H1 (cell line): ENCODE measurements around the gene CCNYL1. TPM values are rescaled to one million over a fixed set of nuclear protein-coding genes. Genes with fewer than 3 reads are reported as not detected.

Source experiments
- CTCF ChIA-PET: fragments of 300-600 bp; sonication (Branson Sonifier 250); formaldehyde crosslinking; loops from one replicate; lab custom pipeline; 2021; ENCODE audit not compliant: partially characterized antibody; lab: Charles Lee
- POLR2A ChIA-PET: fragments of 300-600 bp; sonication (Branson Sonifier 250); formaldehyde crosslinking; loops from one replicate; lab custom pipeline; 2021; ENCODE audit warnings: inconsistent platforms; ENCODE audit not compliant: partially characterized antibody; lab: Charles Lee
- DNase-seq, 2 experiments: peaks; one replicate each; pipeline versions ENCODE4 v3.0.0 to v3.0.0-alpha.2; 2010 to 2022; ENCODE audit warnings: low spot score in 2 of 2, low read depth in 1 of 2, mixed read lengths in 1 of 2
- FAIRE-seq: peaks from 2 replicates; lab custom pipeline; 2011; peaks lifted over from hg19 to GRCh38; lab: Jason Lieb, UNC
- H2AFZ ChIP-seq: 2 replicates; pipeline ENCODE4 v1.8.1; 2012; ENCODE audit warnings: low read length, inconsistent platforms
- H2AK5ac ChIP-seq: 2 replicates; pipeline ENCODE4 v1.6.1; 2013; ENCODE audit warnings: low read depth, low read length
- H2BK120ac ChIP-seq: replicated peaks from 2 replicates; pipeline ENCODE3; 2013; ENCODE audit warnings: low read depth, low read length, inconsistent platforms
- H2BK12ac ChIP-seq: 2 replicates; pipeline ENCODE4 v1.6.1; 2013; ENCODE audit warnings: low read depth, low read length
- H2BK15ac ChIP-seq: 2 replicates; pipeline ENCODE4 v1.6.1; 2013; ENCODE audit warnings: low read length
- H2BK20ac ChIP-seq: 2 replicates; pipeline ENCODE4 v1.6.1; 2013; ENCODE audit warnings: low read length
- H2BK5ac ChIP-seq: 2 replicates; pipeline ENCODE4 v1.6.1; 2013; ENCODE audit warnings: low read depth, low read length
- H3K14ac ChIP-seq: 2 replicates; pipeline ENCODE4 v1.6.1; 2013; ENCODE audit warnings: inconsistent platforms; ENCODE audit not compliant: insufficient read length
- H3K18ac ChIP-seq: 2 replicates; pipeline ENCODE4 v1.6.1; 2013; ENCODE audit warnings: low read length; ENCODE audit errors: extremely low read depth
- H3K23ac ChIP-seq: 2 replicates; pipeline ENCODE4 v1.6.1; 2013; ENCODE audit warnings: inconsistent platforms; ENCODE audit not compliant: insufficient read length
- H3K23me2 ChIP-seq: 2 replicates; pipeline ENCODE4 v1.6.1; 2013; ENCODE audit warnings: low read depth, low read length
- H3K27ac ChIP-seq: 2 replicates; pipeline ENCODE4 v1.6.1; 2011; ENCODE audit warnings: low read depth, low read length, inconsistent platforms
- H3K27me3 ChIP-seq, 4 experiments: replicated peaks in 1 of 4; 1 replicate in 1 of 4; 2 replicates in 3 of 4; pipeline versions ENCODE4 v1.6.1 to v1.8.1; 2011 to 2013; ENCODE audit warnings: low read length in 3 of 4, mild to moderate bottlenecking in 3 of 4, inconsistent platforms in 2 of 4, mixed read lengths in 2 of 4, moderate library complexity in 1 of 4; ENCODE audit not compliant: control insufficient read depth in 3 of 4, insufficient read depth in 3 of 4; ENCODE audit errors: extremely low read depth in 1 of 4
- H3K36me3 ChIP-seq, 4 experiments: 2 replicates each; pipeline versions ENCODE4 v1.6.1 to v1.8.1; 2011 to 2013; ENCODE audit warnings: mild to moderate bottlenecking in 4 of 4, low read length in 3 of 4, moderate library complexity in 2 of 4, control low read depth in 1 of 4, inconsistent platforms in 1 of 4; ENCODE audit not compliant: insufficient read depth in 4 of 4, control insufficient read depth in 2 of 4
- H3K4ac ChIP-seq: replicated peaks from 2 replicates; pipeline ENCODE3; 2013; ENCODE audit warnings: low read length, low read depth, mixed read lengths, inconsistent platforms; ENCODE audit not compliant: insufficient read length
- H3K4me1 ChIP-seq, 4 experiments: replicated peaks in 1 of 4; 1 replicate in 1 of 4; 2 replicates in 3 of 4; pipeline versions ENCODE4 v1.6.1 to v1.8.1; 2011 to 2013; ENCODE audit warnings: low read length in 3 of 4, inconsistent platforms in 2 of 4, mixed read lengths in 1 of 4; ENCODE audit not compliant: insufficient read depth in 4 of 4, control insufficient read depth in 3 of 4
- H3K4me2 ChIP-seq, 2 experiments: 2 replicates each; pipeline versions ENCODE4 v1.6.1 to v1.8.1; 2011 to 2013; ENCODE audit warnings: low read depth in 2 of 2, low read length in 2 of 2, control low read depth in 1 of 2, inconsistent platforms in 1 of 2, mild to moderate bottlenecking in 1 of 2; ENCODE audit not compliant: insufficient read depth in 1 of 2
- H3K4me3 ChIP-seq, 4 experiments: fragments of 200-600, 300-600 bp in 1 of 4; sonication (generic), shearing (Covaris generic), sonication (Bioruptor Twin) in 1 of 4; 2 replicates each; pipeline versions ENCODE4 v1.5.1 to v1.8.1; 2011 to 2016; ENCODE audit warnings: low read length in 4 of 4, low read depth in 3 of 4, control low read depth in 2 of 4, inconsistent platforms in 2 of 4, mild to moderate bottlenecking in 2 of 4, mixed read lengths in 1 of 4, moderate library complexity in 1 of 4; ENCODE audit not compliant: insufficient read depth in 2 of 4; ENCODE audit errors: extremely low read depth in 1 of 4
- H3K56ac ChIP-seq: replicated peaks from 2 replicates; pipeline ENCODE3; 2013; ENCODE audit warnings: low read depth, mild to moderate bottlenecking, mixed read lengths, low read length, inconsistent platforms; ENCODE audit not compliant: insufficient read length
- H3K79me1 ChIP-seq: 2 replicates; pipeline ENCODE4 v1.6.1; 2013; ENCODE audit warnings: low read depth, low read length, control low read depth
- H3K79me2 ChIP-seq, 2 experiments: 2 replicates each; pipeline versions ENCODE4 v1.6.1 to v1.8.1; 2012 to 2013; ENCODE audit warnings: low read length in 2 of 2, mild to moderate bottlenecking in 2 of 2, inconsistent platforms in 1 of 2; ENCODE audit not compliant: insufficient read depth in 2 of 2, control insufficient read depth in 1 of 2
- H3K9ac ChIP-seq, 4 experiments: replicated peaks in 1 of 4; 1 replicate in 1 of 4; 2 replicates in 3 of 4; pipeline versions ENCODE4 v1.6.1 to v1.8.1; 2011 to 2013; ENCODE audit warnings: low read depth in 3 of 4, low read length in 3 of 4, control low read depth in 2 of 4, mild to moderate bottlenecking in 2 of 4, moderate library complexity in 2 of 4, inconsistent platforms in 1 of 4; ENCODE audit errors: extremely low read depth in 1 of 4
- H3K9me3 ChIP-seq, 2 experiments: 2 replicates each; pipeline versions ENCODE4 v1.6.1 to v1.8.1; 2012 to 2013; ENCODE audit warnings: mild to moderate bottlenecking in 2 of 2, moderate library complexity in 2 of 2, control low read depth in 1 of 2, inconsistent platforms in 1 of 2, low read depth in 1 of 2, low read length in 1 of 2, mixed read lengths in 1 of 2; ENCODE audit not compliant: insufficient read depth in 2 of 2
- H4K20me1 ChIP-seq, 2 experiments: replicated peaks in 1 of 2; 2 replicates each; pipeline versions ENCODE3 to v1.8.1; 2011 to 2013; ENCODE audit warnings: inconsistent platforms in 2 of 2, low read length in 2 of 2, mild to moderate bottlenecking in 1 of 2; ENCODE audit not compliant: insufficient read depth in 2 of 2, control insufficient read depth in 1 of 2
- H4K5ac ChIP-seq: 2 replicates; pipeline ENCODE4 v1.6.1; 2013; ENCODE audit warnings: low read length, low read depth, mixed read lengths, inconsistent platforms; ENCODE audit not compliant: insufficient read length
- H4K8ac ChIP-seq: 2 replicates; pipeline ENCODE4 v1.8.0; 2013; ENCODE audit warnings: mild to moderate bottlenecking, moderate library complexity, low read length, inconsistent platforms; ENCODE audit not compliant: insufficient read depth; ENCODE audit errors: extremely low read depth
- H4K91ac ChIP-seq: replicated peaks from 2 replicates; pipeline ENCODE3; 2013; ENCODE audit warnings: low read length, mixed read lengths, inconsistent platforms; ENCODE audit not compliant: insufficient read length
- KDM4A ChIP-seq: IDR thresholded peaks from one replicate; pipeline ENCODE4 v1.7.1; 2012; ENCODE audit warnings: low read depth, mild to moderate bottlenecking, moderate library complexity, low read length, inconsistent platforms; ENCODE audit not compliant: severe bottlenecking
- POLR2AphosphoS5 ChIP-seq: IDR thresholded peaks from 2 replicates; pipeline ENCODE4 v1.6.1; 2011; ENCODE audit warnings: low read depth, low read length
- SAP30 ChIP-seq: fragments of 300-600 bp; sonication (generic); IDR thresholded peaks from 2 replicates; pipeline ENCODE4 v1.7.1; 2012; ENCODE audit warnings: low read length, moderate library complexity, mild to moderate bottlenecking, inconsistent platforms; ENCODE audit not compliant: insufficient read depth, insufficient replicate concordance
- WGBS, 2 experiments: shearing (Covaris generic) in 1 of 2; methylation state at CpG; one replicate each; pipeline versions ENCODE4 v1.1.6 to v1.1.7; 2013 to 2015; ENCODE audit warnings: low lambda C conversion rate in 2 of 2, mixed read lengths in 2 of 2, inconsistent platforms in 1 of 2, low coverage in 1 of 2, missing lambda C conversion rate in 1 of 2; ENCODE audit not compliant: insufficient replicate concordance in 2 of 2, insufficient coverage in 1 of 2, insufficient read length in 1 of 2; ENCODE audit errors: extremely low coverage in 1 of 2, missing lambda C conversion rate in 1 of 2; 5-methylcytosine and 5-hydroxymethylcytosine counted together
- polyA plus RNA-seq, 7 experiments: library from polyadenylated mRNA; depleted of rRNA in 3 of 7; stranded (reverse) in 5 of 7; unstranded in 2 of 7; fragments of >200 nt in 5 of 7; fragments of 200-250 nt in 2 of 7; gene quantifications; 1 replicate in 5 of 7; 2 replicates in 1 of 7; 4 replicates in 1 of 7; pipeline versions ENCODE4 v1.2.1 to v1.2.3, GENCODE V29; 2011 to 2013; ENCODE audit warnings: missing spikeins in 2 of 7, mixed read lengths in 2 of 7
- total RNA-seq: library from RNA; stranded (reverse); fragmentation: NEBNext Ultra II Directional; extraction: Animal tissue kit (Norgen Biotek cat#: 25700); gene quantifications from 2 replicates; pipeline ENCODE4 v1.2.1, GENCODE V29; 2021

Gene CCNYL1
- total and polyA plus RNA-seq, 2 of the 8 experiments (the other 6 are each of a cell fraction or from before 2014, with no cell fraction given) = 13.3 to 35.4 TPM

DNA sequence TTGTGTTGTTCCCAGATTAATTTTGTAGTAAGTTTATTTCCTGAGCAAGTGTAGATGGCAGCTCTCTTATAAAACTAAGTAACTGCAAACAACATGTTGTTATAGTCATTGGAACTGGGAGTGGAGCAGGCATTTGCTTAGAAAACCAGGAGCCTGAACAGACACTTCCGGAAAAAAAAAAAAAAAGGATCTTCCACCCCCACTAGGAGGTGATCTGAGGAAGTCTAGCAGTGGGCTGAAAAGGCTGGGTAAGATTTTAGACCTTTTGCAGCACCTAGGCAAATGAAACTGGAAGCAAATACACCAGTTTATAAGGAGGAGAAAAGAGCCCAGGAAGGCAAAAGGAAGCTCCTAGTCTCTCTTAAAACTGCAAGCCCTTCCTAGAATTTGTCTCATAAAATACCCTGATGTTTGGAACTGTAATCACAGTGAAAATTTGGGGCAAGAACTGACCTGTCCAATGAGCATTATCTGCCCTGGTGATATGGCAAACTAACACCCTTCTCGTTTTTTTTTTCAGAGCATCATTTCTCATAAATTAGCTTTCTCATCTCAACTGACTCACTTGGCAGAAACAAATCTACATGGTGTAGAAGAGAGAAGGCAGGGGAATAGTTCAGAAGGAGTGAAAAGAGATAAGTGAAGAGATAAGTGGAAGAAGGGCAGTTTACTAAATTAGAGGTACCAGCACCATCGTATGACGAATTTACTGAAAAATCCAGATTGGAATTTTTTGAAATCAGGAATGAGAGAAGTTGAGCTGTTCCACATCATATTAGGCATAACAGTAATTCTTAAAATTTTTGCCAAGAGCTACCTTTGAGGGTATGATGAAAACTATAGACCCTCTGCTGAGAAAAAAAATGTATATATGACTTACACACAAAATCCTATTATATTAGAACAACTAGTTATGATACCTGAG is 4.2 kb upstream of the CCNYL1 start:
- Histone ChIP-seq H4K8ac (no peak overlapping the region), H3K4me3 (no peak overlapping the region), H4K5ac (no peak overlapping the region), H2AK5ac (no peak overlapping the region), H3K4me1 (peaks cover 0 to 3% (median under 1%) of the 10 kb centered on the region in 4 experiments; a peak in 4 of 7 replicates), H2BK15ac (no peak overlapping the region), H3K23me2 (peaks cover 6% of the 10 kb centered on the region), H3K23ac (no peak overlapping the region), H2BK5ac (no peak overlapping the region), H3K9me3 (no peaks in the 10 kb centered on the region), H3K14ac (no peak overlapping the region), H3K18ac (no peak overlapping the region), H3K36me3 (no peaks in the 10 kb centered on the region), H2BK120ac (no peak overlapping the region), H3K79me2 (no peaks in the 10 kb centered on the region), H3K56ac (no peak overlapping the region), H3K27ac (no peak overlapping the region), H2BK12ac (no peak overlapping the region), H2BK20ac (no peak overlapping the region), H3K4me2 (no peak overlapping the region), H4K91ac (no peak overlapping the region), H3K4ac (no peak overlapping the region), H2AFZ (peak overlapping the region; percentile 74), H3K27me3 (no peaks in the 10 kb centered on the region), H3K79me1 (no peaks in the 10 kb centered on the region), H4K20me1 (no peaks in the 10 kb centered on the region), H3K9ac (no peak overlapping the region)
- POLR2A ChIA-PET = interaction anchor here (0.9 to 1.9 kb wide), 5 partner anchors 10 to 81 kb away, joined by 3 to 5 read pairs (median 3); no protein-coding TSS in a partner anchor
- 68% methylated on average over 4 of the region's 4 CpGs; no CpG with 5 or more reads in 1 of the 2 experiments for WGBS, 2 experiments
- TF ChIP-seq POLR2AphosphoS5 (no peak), SAP30 (no peak), KDM4A (no peak)
- DNase-seq (no peak), FAIRE-seq (no peak)
- CTCF ChIA-PET = interaction anchor here (0.6 to 8.2 kb wide), 10 partner anchors 12 to 333 kb away, joined by 3 to 85 read pairs (median 6); partner anchors contain the start of gene METTL21A
